Osteocyte (in vitro differentiated cells): Measurements from ENCODE around the gene PPARA. TPM values are rescaled to one million over a fixed set of nuclear protein-coding genes. Genes with fewer than 3 reads are reported as not detected.

ENCODE experiments used
- DNase-seq: peaks from one replicate; pipeline ENCODE4 v3.0.0; 2021; ENCODE audit warnings: mixed read lengths; ENCODE audit not compliant: unreplicated experiment; ENCODE audit errors: extremely low spot score
- H3K27ac Mint-ChIP-seq: one replicate; pipeline ENCODE4 v1.8.0; 2021; ENCODE audit warnings: mild to moderate bottlenecking, mixed read lengths; ENCODE audit not compliant: unreplicated experiment
- H3K27me3 Mint-ChIP-seq: one replicate; pipeline ENCODE4 v1.8.0; 2021; ENCODE audit warnings: mixed read lengths; ENCODE audit not compliant: unreplicated experiment
- H3K36me3 Mint-ChIP-seq: one replicate; pipeline ENCODE4 v1.8.0; 2021; ENCODE audit warnings: mixed read lengths; ENCODE audit not compliant: unreplicated experiment
- H3K4me1 Mint-ChIP-seq: one replicate; pipeline ENCODE4 v1.8.0; 2021; ENCODE audit warnings: mixed read lengths; ENCODE audit not compliant: unreplicated experiment
- H3K4me3 Mint-ChIP-seq: one replicate; pipeline ENCODE4 v1.8.0; 2021; ENCODE audit warnings: mild to moderate bottlenecking, moderate library complexity, mixed read lengths; ENCODE audit not compliant: unreplicated experiment
- H3K9me3 Mint-ChIP-seq: one replicate; pipeline ENCODE4 v1.8.0; 2021; ENCODE audit warnings: mixed read lengths; ENCODE audit not compliant: unreplicated experiment
- CTCF ChIP-seq: fragments of 200-600 bp; sonication (generic); IDR thresholded peaks from 2 replicates; pipeline ENCODE4 v1.5.0; 2021; ENCODE audit warnings: antibody characterized with exemption, mild to moderate bottlenecking, moderate library complexity
- total RNA-seq: library from RNA; stranded (reverse); gene quantifications from 2 replicates; pipeline ENCODE4 v1.2.1, GENCODE V29; 2021

Gene PPARA
- total RNA-seq, 1 donor from 2014 or later = 21.9 TPM

GRCh38 chr22:46150655-46151477, 540 bp downstream of the PPARA start:
- Mint-ChIP-seq H3K4me1 (peaks cover 20% of the 10 kb centered on the region), H3K9me3 (no peaks in the 10 kb centered on the region), H3K27me3 (peaks cover 7% of the 10 kb centered on the region), H3K27ac (no peak overlapping the region), H3K36me3 (peaks cover 8% of the 10 kb centered on the region), H3K4me3 (peak overlapping the region; percentile 76)
- no peak for TF ChIP-seq CTCF
- peak; percentile 84 for DNase-seq

- no peak for TF ChIP-seq CTCF
- H3K27ac Mint-ChIP-seq = no peak overlapping the region
- peaks cover 20% of the 10 kb centered on the region for H3K4me1 Mint-ChIP-seq
- H3K4me3 Mint-ChIP-seq = no peak overlapping the region
- H3K36me3 Mint-ChIP-seq = peaks cover 20% of the 10 kb centered on the region
- H3K27me3 Mint-ChIP-seq = no peaks in the 10 kb centered on the region
- no peaks in the 10 kb centered on the region for H3K9me3 Mint-ChIP-seq
- DNase-seq = no peak
Measured at GRCh38 chr22:46153930-46154329, 3.6 kb downstream of the PPARA start.

GRCh38 chr22:46156031-46156430, 5.7 kb downstream of the PPARA start:
- no peak for TF ChIP-seq CTCF
- no peaks in the 10 kb centered on the region for H3K27me3 Mint-ChIP-seq
- H3K9me3 Mint-ChIP-seq = no peaks in the 10 kb centered on the region
- peaks cover 22% of the 10 kb centered on the region for H3K36me3 Mint-ChIP-seq
- no peak for DNase-seq
- peaks cover 14% of the 10 kb centered on the region for H3K4me1 Mint-ChIP-seq
- no peak overlapping the region for H3K27ac Mint-ChIP-seq
- no peak overlapping the region for H3K4me3 Mint-ChIP-seq

- Mint-ChIP-seq H3K27ac (no peak overlapping the region), H3K4me3 (no peak overlapping the region), H3K9me3 (no peaks in the 10 kb centered on the region), H3K27me3 (no peaks in the 10 kb centered on the region), H3K4me1 (peaks cover 6% of the 10 kb centered on the region), H3K36me3 (peaks cover 18% of the 10 kb centered on the region)
- no peak for DNase-seq
- TF ChIP-seq CTCF = no peak
Measured at GRCh38 chr22:46158283-46158682, 8.0 kb downstream of the PPARA start.

GRCh38 chr22:46159212-46159611, 8.9 kb downstream of the PPARA start:
- DNase-seq = no peak

More at GRCh38 chr22:46159212-46159611, 8.9 kb downstream of the PPARA start:
- TF ChIP-seq CTCF = no peak
- Mint-ChIP-seq H3K27me3 (no peaks in the 10 kb centered on the region), H3K4me3 (no peak overlapping the region), H3K27ac (no peak overlapping the region), H3K9me3 (no peaks in the 10 kb centered on the region), H3K4me1 (peaks cover 3% of the 10 kb centered on the region), H3K36me3 (peaks cover 17% of the 10 kb centered on the region)
